ENCODE data around the gene ENO2. TPM values are rescaled to one million over a fixed set of nuclear protein-coding genes. Genes with fewer than 3 reads are reported as not detected.
"Not testable (repeated sequence)": the region's sequence is repeated elsewhere in the genome, so short reads cannot be mapped to it uniquely, and the experiment has no call there.

The ENO2 gene
- total RNA-seq: 100 to 1,000 TPM; 234 to 858 TPM

DNA sequence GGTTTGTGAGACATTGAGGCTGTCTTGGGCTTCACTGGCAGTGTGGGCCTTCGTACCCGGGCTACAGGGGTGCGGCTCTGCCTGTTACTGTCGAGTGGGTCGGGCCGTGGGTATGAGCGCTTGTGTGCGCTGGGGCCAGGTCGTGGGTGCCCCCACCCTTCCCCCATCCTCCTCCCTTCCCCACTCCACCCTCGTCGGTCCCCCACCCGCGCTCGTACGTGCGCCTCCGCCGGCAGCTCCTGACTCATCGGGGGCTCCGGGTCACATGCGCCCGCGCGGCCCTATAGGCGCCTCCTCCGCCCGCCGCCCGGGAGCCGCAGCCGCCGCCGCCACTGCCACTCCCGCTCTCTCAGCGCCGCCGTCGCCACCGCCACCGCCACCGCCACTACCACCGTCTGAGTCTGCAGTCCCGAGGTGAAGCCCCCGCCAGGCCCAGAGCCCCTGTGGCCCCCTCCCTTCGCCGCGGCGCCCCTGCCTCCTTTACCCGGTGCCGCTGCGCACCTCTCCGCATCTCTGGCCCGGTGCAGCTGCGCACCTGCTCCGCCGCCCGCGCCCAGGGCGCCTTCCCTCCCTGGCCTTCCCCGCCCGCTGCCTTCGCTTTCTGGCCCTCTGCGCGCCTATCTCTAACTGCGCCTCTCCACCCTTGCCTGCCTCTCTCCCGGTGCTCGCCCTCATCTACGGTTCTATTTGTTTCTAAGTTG, at the start of gene ENO2:
TSS of gene ENO2 (plus strand) at position 335 of the 701 bp plus-strand sequence. CDS start 1,253 bp downstream, outside the sequence.
- H3K4me3 Mint-ChIP-seq: peak within 1 kb of the TSS; percentile 96

DNA sequence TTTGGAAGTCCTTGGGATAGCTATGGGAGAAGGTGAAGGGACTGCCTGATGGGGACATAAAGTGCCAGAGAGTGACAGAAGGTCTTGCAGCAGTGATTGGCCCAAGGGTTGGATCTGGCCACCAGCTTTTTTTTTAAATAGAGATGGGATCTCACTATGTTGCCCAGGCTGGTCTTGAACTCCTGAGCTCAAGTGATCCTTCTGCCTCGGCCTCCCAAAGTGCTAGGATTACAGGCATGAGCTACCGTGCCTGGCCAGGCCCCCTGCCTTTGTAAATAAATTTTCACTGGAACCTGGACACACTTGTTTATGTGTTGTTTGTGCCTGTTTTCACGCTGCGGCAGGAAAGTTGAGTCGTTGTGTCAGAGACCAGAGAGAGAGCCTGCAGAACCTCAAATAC, 49.1 kb upstream of the ENO2 start:
- H3K27ac Mint-ChIP-seq: peak overlapping the region; percentile 19
- not testable (repeated sequence) for H3K9me3 Mint-ChIP-seq; ATAC-seq (replicated peaks); H3K27me3 Mint-ChIP-seq
- peaks cover 97% of the 10 kb centered on the region for H3K36me3 Mint-ChIP-seq (ENCODE audit: low read depth)
- H3K4me3 Mint-ChIP-seq: peak overlapping the region; percentile 94
- H3K4me1 Mint-ChIP-seq: peaks cover 17% of the 10 kb centered on the region

More for the DNA sequence above, at the start of gene ENO2:
- peak; percentile 97 for ATAC-seq (replicated peaks)
- H3K36me3 Mint-ChIP-seq (ENCODE audit: low read depth): peaks cover 52% of the 10 kb centered on the region
- H3K4me1 Mint-ChIP-seq: peaks cover 17% of the 10 kb centered on the region
- no peaks in the 10 kb centered on the region for H3K27me3 Mint-ChIP-seq
- peak within 1 kb of the TSS; percentile 93 for H3K27ac Mint-ChIP-seq
- no peaks in the 10 kb centered on the region for H3K9me3 Mint-ChIP-seq

DNA sequence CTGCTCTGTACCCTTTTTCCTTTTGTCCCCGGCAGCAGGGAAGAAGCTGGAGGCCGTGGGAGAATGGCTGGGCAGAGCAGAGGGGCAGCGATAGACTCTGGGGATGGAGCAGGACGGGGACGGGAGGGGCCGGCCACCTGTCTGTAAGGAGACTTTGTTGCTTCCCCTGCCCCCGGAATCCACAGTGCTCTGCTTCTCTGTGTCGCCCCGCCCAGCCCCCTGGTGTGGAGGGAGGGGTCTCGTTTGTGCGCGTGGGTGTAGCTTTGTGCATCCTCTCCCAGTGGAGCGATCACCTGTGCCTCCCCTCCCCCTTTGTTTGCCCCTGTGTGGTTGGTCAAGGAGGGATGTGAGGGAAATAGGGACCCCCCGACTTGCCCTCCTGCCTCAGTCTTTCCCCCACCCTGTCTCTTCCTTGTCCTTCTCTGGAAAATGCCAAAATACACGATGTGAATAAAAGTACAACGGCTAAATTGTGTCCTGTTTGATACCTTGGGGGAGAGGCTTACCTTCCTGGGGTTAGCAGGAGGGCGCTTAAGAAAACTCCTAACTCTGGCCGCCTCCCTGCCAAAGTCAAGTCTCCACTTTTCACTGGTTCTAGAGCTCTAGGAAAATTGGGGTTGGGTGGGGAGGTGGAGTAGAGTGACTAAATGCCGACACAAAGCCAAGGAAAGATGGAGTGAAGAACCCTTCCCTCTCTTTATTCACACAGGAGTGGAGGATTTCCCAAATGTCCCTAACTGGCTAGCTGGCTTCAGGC, 48.0 kb upstream of the ENO2 start:
- no peak for ATAC-seq (replicated peaks)
- Mint-ChIP-seq H3K4me3 (peak overlapping the region; percentile 94), H3K4me1 (peaks cover 25% of the 10 kb centered on the region), H3K27me3 (no peaks in the 10 kb centered on the region), H3K27ac (peak overlapping the region; percentile 96), H3K9me3 (no peaks in the 10 kb centered on the region), H3K36me3 (ENCODE audit: low read depth) (peaks cover 97% of the 10 kb centered on the region)

DNA sequence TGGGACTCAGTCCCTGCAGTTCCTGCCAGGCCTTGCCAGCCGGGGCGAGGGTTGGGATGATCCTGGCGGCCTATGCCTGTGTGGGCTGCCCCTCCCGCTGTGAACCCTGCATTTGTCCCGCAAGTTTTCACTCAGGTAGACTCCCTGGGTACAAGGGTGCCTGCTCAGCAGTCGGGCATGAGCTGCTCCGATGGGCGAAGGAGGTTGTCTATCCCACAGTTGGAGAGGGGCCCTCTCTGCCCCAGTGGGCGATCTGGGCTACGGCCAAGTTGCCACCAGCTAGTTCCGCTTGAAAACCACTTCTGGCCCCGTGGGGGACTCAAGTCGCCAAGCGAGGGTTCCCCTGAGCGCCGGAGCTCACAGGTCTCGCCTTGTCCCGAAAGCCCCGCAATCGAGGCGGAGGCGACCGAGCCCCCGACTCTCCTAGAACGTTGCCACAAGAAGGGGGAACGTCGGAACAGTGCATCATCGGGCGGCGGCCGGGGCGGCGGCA, 47.4 kb upstream of the ENO2 start:
- peak; percentile 5 for ATAC-seq (replicated peaks)
- Mint-ChIP-seq H3K36me3 (ENCODE audit: low read depth) (peaks cover 97% of the 10 kb centered on the region), H3K27me3 (no peaks in the 10 kb centered on the region), H3K27ac (peak overlapping the region; percentile 96), H3K9me3 (no peaks in the 10 kb centered on the region), H3K4me1 (peaks cover 31% of the 10 kb centered on the region), H3K4me3 (peak overlapping the region; percentile 94)

DNA sequence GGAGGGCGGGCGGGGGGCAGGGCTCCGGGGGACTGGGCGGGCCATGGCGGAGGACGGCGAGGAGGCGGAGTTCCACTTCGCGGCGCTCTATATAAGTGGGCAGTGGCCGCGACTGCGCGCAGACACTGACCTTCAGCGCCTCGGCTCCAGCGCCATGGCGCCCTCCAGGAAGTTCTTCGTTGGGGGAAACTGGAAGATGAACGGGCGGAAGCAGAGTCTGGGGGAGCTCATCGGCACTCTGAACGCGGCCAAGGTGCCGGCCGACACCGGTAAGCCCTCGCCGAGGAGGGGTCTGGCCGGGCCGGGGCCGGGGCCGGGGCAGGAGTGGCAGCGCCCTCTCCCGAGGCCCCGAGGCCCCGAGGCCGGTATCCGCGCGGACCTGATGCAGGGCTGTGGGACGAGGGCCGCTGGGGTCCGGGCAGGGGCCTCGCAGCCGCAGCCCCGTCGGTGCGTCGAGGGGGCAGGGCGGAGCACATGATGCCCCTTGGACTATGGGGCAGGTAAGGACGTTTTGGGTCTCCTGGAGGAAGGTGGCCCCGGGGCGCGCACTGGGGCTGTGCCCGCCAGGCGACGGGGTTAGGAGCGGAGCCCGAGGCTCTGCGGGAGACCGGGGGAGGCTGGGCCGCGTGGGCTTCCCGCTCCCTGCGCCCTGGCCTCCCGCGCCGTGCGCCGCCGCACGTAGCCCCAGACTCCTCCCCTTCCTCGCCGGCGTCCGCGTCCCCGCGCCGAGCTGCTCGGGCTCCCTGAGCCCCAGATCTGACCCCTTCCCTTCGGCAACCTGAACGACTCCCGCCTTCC, 46.8 kb upstream of the ENO2 start, which contains the start of gene TPI1:
TSS of gene TPI1 (plus strand) at position 119 of the 798 bp plus-strand sequence. CDS start at position 155, 36 bp downstream.
- Mint-ChIP-seq H3K36me3 (ENCODE audit: low read depth) (peaks cover 97% of the 10 kb centered on the region), H3K27me3 (no peaks in the 10 kb centered on the region), H3K4me1 (peaks cover 37% of the 10 kb centered on the region), H3K4me3 (peak within 1 kb of the TSS; percentile 94), H3K9me3 (no peaks in the 10 kb centered on the region), H3K27ac (peak within 1 kb of the TSS; percentile 96)
- ATAC-seq (replicated peaks): peak; percentile 74

DNA sequence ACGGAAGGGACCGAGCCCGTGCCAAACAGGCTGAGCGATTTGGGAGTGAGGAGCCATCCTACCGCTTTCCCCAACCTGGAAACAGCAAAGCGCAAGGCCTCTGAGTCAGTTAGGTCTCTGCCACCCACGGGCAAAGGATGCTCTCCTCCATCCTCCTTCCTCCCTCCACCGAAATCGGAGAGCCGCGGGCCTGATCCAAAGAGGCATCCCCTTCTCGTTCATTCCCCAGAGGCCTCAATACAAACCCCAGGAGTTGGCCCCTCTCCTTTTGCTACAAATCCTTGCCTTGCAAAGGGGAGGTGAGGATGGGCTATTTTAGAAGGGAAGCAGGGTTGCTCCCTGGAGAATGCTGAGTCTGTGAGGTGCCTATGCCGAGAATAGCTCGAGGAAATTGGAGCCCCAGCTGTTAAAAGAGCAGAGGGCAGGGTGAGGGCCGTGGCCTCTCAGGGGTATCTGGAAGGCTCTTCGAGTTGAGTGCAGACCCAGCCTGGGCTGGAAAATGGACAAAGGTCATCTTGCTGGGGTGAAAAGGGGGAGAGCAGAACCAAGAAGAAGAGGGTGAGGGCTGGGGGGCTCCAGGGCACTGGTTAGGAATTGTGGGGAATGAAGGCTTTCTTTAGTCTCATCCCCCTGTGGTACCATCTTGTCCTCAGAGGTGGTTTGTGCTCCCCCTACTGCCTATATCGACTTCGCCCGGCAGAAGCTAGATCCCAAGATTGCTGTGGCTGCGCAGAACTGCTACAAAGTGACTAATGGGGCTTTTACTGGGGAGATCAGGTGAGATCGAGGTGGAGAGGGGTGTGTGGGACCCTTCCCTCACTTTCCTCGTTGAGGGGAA, 46.0 kb upstream of the ENO2 start:
- Mint-ChIP-seq H3K36me3 (ENCODE audit: low read depth) (peaks cover 97% of the 10 kb centered on the region), H3K4me3 (peak overlapping the region; percentile 94), H3K27me3 (no peaks in the 10 kb centered on the region)

DNA sequence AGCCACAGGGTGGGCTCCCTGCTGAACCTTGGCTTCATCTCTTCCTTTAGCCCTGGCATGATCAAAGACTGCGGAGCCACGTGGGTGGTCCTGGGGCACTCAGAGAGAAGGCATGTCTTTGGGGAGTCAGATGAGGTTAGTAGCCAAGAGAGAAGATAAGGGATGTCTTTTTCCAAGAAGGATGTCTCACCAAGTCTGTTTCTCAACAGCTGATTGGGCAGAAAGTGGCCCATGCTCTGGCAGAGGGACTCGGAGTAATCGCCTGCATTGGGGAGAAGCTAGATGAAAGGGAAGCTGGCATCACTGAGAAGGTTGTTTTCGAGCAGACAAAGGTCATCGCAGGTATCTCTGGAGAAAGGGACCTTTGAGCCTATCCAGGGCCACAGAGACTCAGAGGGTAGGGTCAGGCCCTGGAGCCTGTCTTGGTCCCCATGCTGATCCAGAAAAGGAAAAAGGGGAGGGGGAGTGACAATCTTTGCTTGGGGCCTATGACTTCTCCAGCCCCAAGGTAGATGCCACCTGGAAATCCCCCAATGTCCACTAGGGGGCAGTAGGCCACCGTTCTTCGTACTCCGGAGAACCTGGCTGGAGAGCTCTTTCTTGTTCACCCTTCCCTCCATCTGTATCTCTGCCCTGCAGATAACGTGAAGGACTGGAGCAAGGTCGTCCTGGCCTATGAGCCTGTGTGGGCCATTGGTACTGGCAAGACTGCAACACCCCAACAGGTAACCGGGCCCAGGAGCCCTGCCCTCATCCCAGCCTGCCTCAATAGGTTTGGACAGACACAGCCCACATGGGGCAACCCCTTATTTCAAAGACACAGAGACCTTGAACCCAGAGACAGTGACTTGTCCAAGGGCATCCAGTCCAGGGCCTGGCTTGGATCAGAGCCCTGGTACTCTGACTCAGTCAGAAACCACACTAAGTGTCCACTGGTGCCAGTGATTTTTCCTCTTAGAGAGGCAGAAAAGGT, 45.0 kb upstream of the ENO2 start:
- H3K27me3 Mint-ChIP-seq: no peaks in the 10 kb centered on the region
- H3K27ac Mint-ChIP-seq: peak overlapping the region; percentile 94
- H3K9me3 Mint-ChIP-seq: no peaks in the 10 kb centered on the region
- H3K4me1 Mint-ChIP-seq: peaks cover 34% of the 10 kb centered on the region
- H3K36me3 Mint-ChIP-seq (ENCODE audit: low read depth): peaks cover 98% of the 10 kb centered on the region
- peak overlapping the region; percentile 94 for H3K4me3 Mint-ChIP-seq
- ATAC-seq (replicated peaks): no peak

More for the DNA sequence above, 46.0 kb upstream of the ENO2 start:
- H3K9me3 Mint-ChIP-seq: no peaks in the 10 kb centered on the region
- peak; percentile 2 for ATAC-seq (replicated peaks)
- H3K4me1 Mint-ChIP-seq: peaks cover 35% of the 10 kb centered on the region
- H3K27ac Mint-ChIP-seq: peak overlapping the region; percentile 94

DNA sequence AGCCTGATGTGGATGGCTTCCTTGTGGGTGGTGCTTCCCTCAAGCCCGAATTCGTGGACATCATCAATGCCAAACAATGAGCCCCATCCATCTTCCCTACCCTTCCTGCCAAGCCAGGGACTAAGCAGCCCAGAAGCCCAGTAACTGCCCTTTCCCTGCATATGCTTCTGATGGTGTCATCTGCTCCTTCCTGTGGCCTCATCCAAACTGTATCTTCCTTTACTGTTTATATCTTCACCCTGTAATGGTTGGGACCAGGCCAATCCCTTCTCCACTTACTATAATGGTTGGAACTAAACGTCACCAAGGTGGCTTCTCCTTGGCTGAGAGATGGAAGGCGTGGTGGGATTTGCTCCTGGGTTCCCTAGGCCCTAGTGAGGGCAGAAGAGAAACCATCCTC, 44.1 kb upstream of the ENO2 start:
- H3K27me3 Mint-ChIP-seq; H3K9me3 Mint-ChIP-seq; ATAC-seq (replicated peaks): not testable (repeated sequence)
- Mint-ChIP-seq H3K4me3 (peak overlapping the region; percentile 94), H3K4me1 (peaks cover 34% of the 10 kb centered on the region), H3K36me3 (ENCODE audit: low read depth) (peaks cover 98% of the 10 kb centered on the region), H3K27ac (peak overlapping the region; percentile 94)

DNA sequence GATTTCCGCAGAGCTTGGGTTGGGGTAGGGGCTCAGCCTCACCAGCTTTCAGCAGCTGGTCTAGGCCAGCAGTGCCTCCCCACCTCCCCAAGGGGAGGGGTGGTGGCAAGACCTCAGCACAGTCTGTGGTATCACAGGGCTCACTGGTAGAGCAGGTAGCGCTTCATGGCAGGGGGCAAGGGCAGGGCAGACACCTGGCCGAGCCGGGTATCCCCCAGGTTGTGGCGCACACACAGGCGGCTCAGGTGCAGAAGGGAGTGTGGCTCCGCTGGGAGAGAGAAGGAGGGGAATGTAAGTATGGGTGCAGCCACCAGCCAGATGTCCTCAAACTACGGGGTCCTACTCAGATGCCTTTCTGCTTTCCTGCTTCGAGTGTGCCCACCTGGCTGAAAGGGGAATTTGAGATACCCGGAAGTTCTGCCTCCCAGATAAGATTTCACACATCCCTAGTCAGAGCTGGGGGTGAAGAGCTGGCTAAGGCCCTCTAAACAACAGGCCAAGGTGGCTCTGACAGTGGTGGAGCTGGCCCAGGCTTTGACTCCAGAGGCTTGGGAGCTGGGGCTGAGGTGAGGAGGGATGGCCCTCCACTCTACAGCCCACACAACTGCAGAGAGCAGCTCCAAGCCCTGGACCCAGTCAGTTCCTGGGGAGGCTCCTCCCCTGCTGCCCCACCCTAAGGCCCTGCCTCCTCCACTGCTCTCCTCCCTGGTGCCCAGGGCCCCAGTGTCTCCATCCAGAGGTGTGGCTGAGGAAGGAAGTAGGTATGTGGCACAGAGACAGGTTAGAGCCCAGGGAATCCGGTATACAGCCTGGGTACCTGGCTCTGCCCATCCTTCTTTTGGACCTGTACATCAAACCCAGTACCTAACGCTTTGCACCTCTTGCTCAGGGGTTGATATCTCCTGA, 43.1 kb upstream of the ENO2 start:
- peak overlapping the region; percentile 94 for H3K27ac Mint-ChIP-seq
- peaks cover 38% of the 10 kb centered on the region for H3K4me1 Mint-ChIP-seq
- no peaks in the 10 kb centered on the region for H3K27me3 Mint-ChIP-seq
- H3K36me3 Mint-ChIP-seq (ENCODE audit: low read depth): peaks cover 100% of the 10 kb centered on the region
- H3K9me3 Mint-ChIP-seq: no peaks in the 10 kb centered on the region
- H3K4me3 Mint-ChIP-seq: peak overlapping the region; percentile 94
- peak; percentile 44 for ATAC-seq (replicated peaks)

DNA sequence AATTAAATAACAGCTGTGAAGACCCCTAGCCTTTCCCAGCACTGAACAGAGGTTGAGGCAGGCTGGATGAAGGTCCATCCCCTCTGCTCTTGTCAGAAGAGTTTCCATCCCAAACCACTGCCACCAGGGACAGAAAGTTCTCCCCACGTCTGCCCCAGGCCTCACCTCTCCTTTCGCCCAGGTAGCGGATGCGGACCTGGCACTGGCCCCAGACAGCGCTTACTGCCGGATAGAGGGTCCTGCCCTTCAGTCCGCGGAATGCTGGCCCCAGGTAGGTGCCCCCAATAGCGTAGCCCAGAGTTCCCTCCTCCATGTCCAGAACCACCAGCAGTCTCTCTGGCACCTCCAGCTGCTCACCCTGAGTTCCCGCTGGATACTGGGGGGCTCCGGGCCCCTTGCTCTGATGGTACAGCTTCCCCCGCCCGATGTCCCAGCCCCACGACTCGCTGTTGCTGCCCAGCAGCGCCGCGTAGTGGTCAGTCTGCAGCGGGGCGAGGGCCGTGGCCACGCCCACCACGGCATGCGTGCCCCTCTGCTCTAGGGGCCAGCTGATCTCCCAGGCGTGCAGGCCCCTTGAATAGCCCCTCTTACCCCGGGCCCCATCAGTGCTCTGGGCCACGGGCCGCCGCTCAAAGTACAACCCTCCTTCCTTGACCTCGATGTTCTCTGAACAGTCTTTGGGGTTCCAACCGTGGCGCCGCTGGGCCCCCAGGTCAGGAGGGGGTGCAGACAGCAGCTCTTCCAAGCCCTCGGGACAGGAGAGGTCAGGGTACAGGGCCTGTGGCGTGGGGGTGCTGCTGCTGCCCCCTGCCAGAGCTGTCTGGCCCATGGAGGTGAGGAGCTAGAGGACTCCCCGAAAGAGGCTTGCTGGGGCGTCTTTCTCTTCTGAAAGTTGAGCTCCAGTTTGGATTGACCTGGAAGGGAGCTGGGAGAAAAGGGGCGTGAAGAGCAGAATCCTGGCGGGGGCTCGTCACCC, 42.0 kb upstream of the ENO2 start:
- Mint-ChIP-seq H3K4me1 (peaks cover 38% of the 10 kb centered on the region), H3K27ac (peak overlapping the region; percentile 94), H3K36me3 (ENCODE audit: low read depth) (peaks cover 100% of the 10 kb centered on the region), H3K27me3 (no peaks in the 10 kb centered on the region), H3K9me3 (no peaks in the 10 kb centered on the region), H3K4me3 (peak overlapping the region; percentile 94)
- ATAC-seq (replicated peaks): peak; percentile 40

Measured in activated T-helper 17 cell treated with anti-CD3 and anti-CD28 coated beads, Interleukin-2, amount 50 U/mL, for 72 hours (primary cell).